Stimulated activated CD8-positive, alpha-beta memory T cell treated with anti-CD3 and anti-CD28 coated beads, Interleukin-4, amount 100 ng/mL, for 24 hours (primary cell): ENCODE results near the gene KCNB1.

Source experiments
- DNase-seq: peaks from one replicate; pipeline ENCODE4 v3.0.0-alpha.2; 2020; ENCODE audit warnings: low read depth

Gene KCNB1

GRCh38 chr20:49349694-49350252 lies 132.7 kb downstream of the KCNB1 start:
- DNase-seq = no peak

GRCh38 chr20:49349078-49349477 lies 133.4 kb downstream of the KCNB1 start:
- DNase-seq = no peak

GRCh38 chr20:49348563-49348962 lies 133.9 kb downstream of the KCNB1 start:
- DNase-seq = no peak

- no peak for DNase-seq
Measured at GRCh38 chr20:49347156-49347555, 135.3 kb downstream of the KCNB1 start.

GRCh38 chr20:49346682-49347081 lies 135.8 kb downstream of the KCNB1 start:
- no peak for DNase-seq

GRCh38 chr20:49345524-49345923 lies 136.9 kb downstream of the KCNB1 start:
- DNase-seq = no peak

- DNase-seq = no peak
Measured at GRCh38 chr20:49344975-49345374, 137.5 kb downstream of the KCNB1 start.

GRCh38 chr20:49344140-49344539 lies 138.3 kb downstream of the KCNB1 start:
- DNase-seq = no peak

GRCh38 chr20:49343246-49343645 lies 139.2 kb downstream of the KCNB1 start:
- no peak for DNase-seq

GRCh38 chr20:49340161-49340966 lies 142.1 kb downstream of the KCNB1 start:
- no peak for DNase-seq

GRCh38 chr20:49339123-49339522 lies 143.3 kb downstream of the KCNB1 start:
- no peak for DNase-seq

- DNase-seq = no peak
Measured at GRCh38 chr20:49338061-49338460, 144.4 kb downstream of the KCNB1 start.

- no peak for DNase-seq
Measured at GRCh38 chr20:49337357-49337756, 145.1 kb downstream of the KCNB1 start.

- no peak for DNase-seq
Measured at GRCh38 chr20:49336786-49337185, 145.7 kb downstream of the KCNB1 start.

GRCh38 chr20:49335476-49335875 lies 147.0 kb downstream of the KCNB1 start:
- DNase-seq = no peak

- no peak for DNase-seq
Measured at GRCh38 chr20:49330701-49331615, 151.5 kb downstream of the KCNB1 start.

- DNase-seq = no peak
Measured at GRCh38 chr20:49328790-49329189, 153.7 kb downstream of the KCNB1 start.

GRCh38 chr20:49326026-49326425 lies 156.4 kb downstream of the KCNB1 start:
- DNase-seq = no peak

- no peak for DNase-seq
Measured at GRCh38 chr20:49324306-49324705, 158.2 kb downstream of the KCNB1 start.

- DNase-seq = no peak
Measured at GRCh38 chr20:49323622-49324238, 158.7 kb downstream of the KCNB1 start.

GRCh38 chr20:49320460-49320859 lies 162.0 kb downstream of the KCNB1 start:
- DNase-seq = no peak

- DNase-seq = no peak
Measured at GRCh38 chr20:49319208-49319809, 163.2 kb downstream of the KCNB1 start.
